HepG2 (cell line): ENCODE data around the gene ARL5B. TPM values are rescaled to one million over a fixed set of nuclear protein-coding genes. Genes with fewer than 3 reads are reported as not detected.

Source experiments
- ATAC-seq: fragments of 200-7000 bp; cut with Tn5 transposase; 3 replicates; pipeline ENCODE4 v1.9.1; 2020; ENCODE audit warnings: mild to moderate bottlenecking, moderate library complexity
- BruUV-seq: library from RNA; stranded (reverse); fragments of 400-500 nt; replicated peaks from 2 replicates; lab custom pipeline; 2021; lab: Mats Ljungman, UMichigan
- CTCF ChIA-PET: fragments of 300-600 bp; formaldehyde crosslinking; extraction: SDS; loops from one replicate; lab custom pipeline; 2021; ENCODE audit warnings: low total read pairs, inconsistent platforms, low intra/inter-chr PET ratio; lab: Yijun Ruan, JAX
- POLR2A ChIA-PET: fragments of 350-600 bp; sonication (Branson Sonifier 250); formaldehyde crosslinking; loops from one replicate; lab custom pipeline; 2020; ENCODE audit warnings: antibody characterized with exemption, inconsistent platforms; lab: Yijun Ruan, JAX
- DNase-seq: peaks from one replicate; pipeline ENCODE4 v3.0.0-alpha.2; 2015; ENCODE audit warnings: low spot score
- FAIRE-seq: peaks from 3 replicates; lab custom pipeline; 2011; peaks lifted over from hg19 to GRCh38; lab: Jason Lieb, UNC
- H2AFZ ChIP-seq: one replicate; pipeline ENCODE4 v1.6.1; 2011; ENCODE audit warnings: low read length, inconsistent platforms
- H3K27ac ChIP-seq: fragments of 300-600 bp; 3 replicates; pipeline ENCODE4 v1.8.0; 2011; ENCODE audit warnings: mixed run types, mild to moderate bottlenecking, mixed read lengths, low read length, inconsistent platforms; ENCODE audit not compliant: insufficient read depth; ENCODE audit errors: extremely low read length
- H3K27me3 ChIP-seq, 2 experiments: fragments of 200-600 bp in 1 of 2; 2 replicates in 1 of 2; 3 replicates in 1 of 2; pipeline versions ENCODE4 v1.6.0 to v1.8.0; 2011; ENCODE audit warnings: low read length in 2 of 2, mild to moderate bottlenecking in 2 of 2, moderate library complexity in 2 of 2, inconsistent platforms in 1 of 2; ENCODE audit not compliant: insufficient read depth in 2 of 2, control insufficient read depth in 1 of 2
- H3K36me3 ChIP-seq, 2 experiments: fragments of 200-600 bp in 1 of 2; replicated peaks in 1 of 2; 2 replicates in 1 of 2; 3 replicates in 1 of 2; pipeline versions ENCODE4 v1.5.1 to v1.8.0; 2011; ENCODE audit warnings: low read length in 2 of 2, inconsistent platforms in 1 of 2; ENCODE audit not compliant: insufficient read depth in 2 of 2, control insufficient read depth in 1 of 2
- H3K4me1 ChIP-seq: 2 replicates; pipeline ENCODE4 v1.5.1; 2012; ENCODE audit warnings: low read length, inconsistent platforms; ENCODE audit not compliant: insufficient read depth
- H3K4me2 ChIP-seq: 2 replicates; pipeline ENCODE4 v1.6.0; 2011; ENCODE audit warnings: low read depth, low read length, inconsistent platforms
- H3K4me3 ChIP-seq, 3 experiments: fragments of 200-600 bp in 1 of 3; sonication (generic), shearing (Covaris generic) in 1 of 3; replicated peaks in 1 of 3; 2 replicates each; pipeline ENCODE4 v1.5.1; 2011 to 2016; ENCODE audit warnings: low read length in 3 of 3, inconsistent platforms in 2 of 3, low read depth in 2 of 3, mild to moderate bottlenecking in 2 of 3, control low read depth in 1 of 3, mixed read lengths in 1 of 3; ENCODE audit not compliant: insufficient read depth in 1 of 3
- H3K79me2 ChIP-seq: one replicate; pipeline ENCODE4 v1.6.1; 2011; ENCODE audit warnings: low read length, inconsistent platforms; ENCODE audit not compliant: insufficient read depth
- H3K9ac ChIP-seq: 2 replicates; pipeline ENCODE4 v1.6.0; 2011; ENCODE audit warnings: mild to moderate bottlenecking, low read depth, low read length, inconsistent platforms; ENCODE audit not compliant: insufficient read depth
- H3K9me3 ChIP-seq: 2 replicates; pipeline ENCODE4 v1.5.1; 2012; ENCODE audit warnings: mild to moderate bottlenecking, low read length
- H4K20me1 ChIP-seq: 2 replicates; pipeline ENCODE4 v1.6.0; 2011; ENCODE audit warnings: inconsistent platforms, mild to moderate bottlenecking, low read length, moderate library complexity; ENCODE audit not compliant: insufficient read depth
- HES4 ChIP-seq: sonication (generic); formaldehyde crosslinking; IDR thresholded peaks from 2 replicates; pipeline ENCODE4 v1.9.0; 2021; ENCODE audit warnings: mild to moderate bottlenecking, missing genetic modification reagents, borderline replicate concordance
- NCOA2 ChIP-seq: sonication (generic); formaldehyde crosslinking; IDR thresholded peaks from 2 replicates; pipeline ENCODE4 v1.8.0; 2022; ENCODE audit warnings: inconsistent platforms
- SPEN ChIP-seq: sonication (generic); formaldehyde crosslinking; IDR thresholded peaks from 2 replicates; pipeline ENCODE4 v1.5.1; 2020; ENCODE audit warnings: low read depth, mild to moderate bottlenecking, missing genetic modification reagents
- ZSCAN22 ChIP-seq: sonication (generic); formaldehyde crosslinking; IDR thresholded peaks from 2 replicates; pipeline ENCODE4 v1.4.0; 2020; ENCODE audit warnings: mild to moderate bottlenecking, missing genetic modification reagents
- WGBS: methylation state at CpG from one replicate; pipeline ENCODE4 v1.1.6; 2017; ENCODE audit warnings: low lambda C conversion rate; 5-methylcytosine and 5-hydroxymethylcytosine counted together
- in situ Hi-C: cut with HindIII; loops from 2 replicates; pipeline ENCODE4 v1.10.0; 2017; ENCODE audit warnings: low pct_unique_long_range_greater_than_20kb; ENCODE audit not compliant: extremely low pct_ligation_motif_present
- intact Hi-C: fragments of 100-400 bp; cut with micrococcal nuclease; formaldehyde crosslinking; loops from one replicate; pipeline ENCODE4 v1.10.0; 2022; ENCODE audit not compliant: unreplicated experiment
- polyA plus RNA-seq, 8 experiments: library from polyadenylated mRNA; depleted of rRNA in 3 of 8; stranded (reverse) in 7 of 8; unstranded in 1 of 8; fragments of >200 nt; fragmentation: Illumina TruSeq in 4 of 8; extraction: Trizol in 4 of 8; gene quantifications; 2 replicates each; pipeline versions ENCODE4 v1.2.1 to v1.2.3, GENCODE V29; 2011 to 2016; ENCODE audit warnings: low read depth in 4 of 8, missing spikeins in 1 of 8, mixed read lengths in 1 of 8; ENCODE audit not compliant: insufficient read depth in 1 of 8
- total RNA-seq, 5 experiments: library from RNA; depleted of rRNA; stranded (reverse); fragments of >200 nt; fragmentation: Illumina TruSeq; extraction: Trizol; gene quantifications; 2 replicates each; pipeline ENCODE4 v1.2.3, GENCODE V29; 2016; ENCODE audit warnings: low read depth in 1 of 5
- TF ChIP-seq, protein P1 (sequence below): sonication (generic); formaldehyde crosslinking; conservative IDR thresholded peaks from 2 replicates; pipeline ENCODE4 v1.8.0; 2022; ENCODE audit warnings: low read depth, missing genetic modification reagents

The ARL5B gene
- total and polyA plus RNA-seq, 2 of the 13 experiments (the other 11 are each of a cell fraction or from before 2014, with no cell fraction given) = 26.6 to 32.7 TPM

DNA sequence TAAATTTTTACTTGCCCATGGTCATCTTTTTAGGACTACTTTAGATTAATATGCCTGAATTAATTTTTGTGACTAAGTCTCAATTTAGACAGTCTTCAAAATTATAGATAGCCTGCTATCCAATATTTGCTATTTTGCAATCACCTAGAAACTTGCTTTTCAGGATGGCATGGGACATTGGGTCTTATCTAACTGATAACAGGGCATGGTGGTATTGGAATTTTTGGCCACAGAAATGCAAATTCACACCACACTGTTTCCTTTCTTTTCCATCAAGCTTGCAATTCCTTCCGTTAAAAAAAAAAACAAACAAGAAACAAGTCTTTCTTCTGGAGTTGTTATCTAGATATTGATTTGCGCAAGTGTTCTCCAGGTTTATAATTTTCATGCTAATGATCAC is 8.8 kb downstream of the ARL5B start:
- POLR2A ChIA-PET = interaction anchor here (1.9 kb wide), 1 partner anchor 9 kb away, joined by 5 read pairs; the partner anchor contains the start of gene ARL5B
- in situ Hi-C loops = loop anchor here (25.0 kb wide), 1 partner anchor 1006 kb away; no protein-coding TSS in a partner anchor

GRCh38 chr10:18675086-18675801 is 16.0 kb downstream of the ARL5B start:
- no peak for FAIRE-seq
- intact Hi-C loops = no loop called here

More for the DNA sequence above, 8.8 kb downstream of the ARL5B start:
- Histone ChIP-seq H3K36me3 (peaks cover 14 to 47% of the 10 kb centered on the region in 2 experiments), H4K20me1 (peaks cover 49% of the 10 kb centered on the region), H2AFZ (no peak overlapping the region), H3K9ac (no peak overlapping the region), H3K9me3 (no peaks in the 10 kb centered on the region), H3K79me2 (peaks cover 64% of the 10 kb centered on the region), H3K27me3 (no peaks in the 10 kb centered on the region), H3K4me2 (no peak overlapping the region), H3K27ac (no peak overlapping the region), H3K4me3 (no peak overlapping the region), H3K4me1 (peaks cover 49% of the 10 kb centered on the region)
- FAIRE-seq = no peak
- intact Hi-C loops = no loop called here
- 95% methylated on average over 2 of the region's 2 CpGs for WGBS
- CTCF ChIA-PET = no interaction called here
- no TSS peak for BruUV-seq
- no peak for DNase-seq
- no peak for ATAC-seq
- TF ChIP-seq, protein P1, sequence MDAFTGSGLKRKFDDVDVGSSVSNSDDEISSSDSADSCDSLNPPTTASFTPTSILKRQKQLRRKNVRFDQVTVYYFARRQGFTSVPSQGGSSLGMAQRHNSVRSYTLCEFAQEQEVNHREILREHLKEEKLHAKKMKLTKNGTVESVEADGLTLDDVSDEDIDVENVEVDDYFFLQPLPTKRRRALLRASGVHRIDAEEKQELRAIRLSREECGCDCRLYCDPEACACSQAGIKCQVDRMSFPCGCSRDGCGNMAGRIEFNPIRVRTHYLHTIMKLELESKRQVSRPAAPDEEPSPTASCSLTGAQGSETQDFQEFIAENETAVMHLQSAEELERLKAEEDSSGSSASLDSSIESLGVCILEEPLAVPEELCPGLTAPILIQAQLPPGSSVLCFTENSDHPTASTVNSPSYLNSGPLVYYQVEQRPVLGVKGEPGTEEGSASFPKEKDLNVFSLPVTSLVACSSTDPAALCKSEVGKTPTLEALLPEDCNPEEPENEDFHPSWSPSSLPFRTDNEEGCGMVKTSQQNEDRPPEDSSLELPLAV (CRISPR knock-in tag) = no peak
- TF ChIP-seq ZSCAN22 (no peak), SPEN (CRISPR knock-in tag) (no peak), HES4 (CRISPR knock-in tag) (no peak)

More at GRCh38 chr10:18675086-18675801, 16.0 kb downstream of the ARL5B start:
- Histone ChIP-seq H3K27ac (no peak overlapping the region), H3K4me1 (no peaks in the 10 kb centered on the region), H3K27me3 (no peaks in the 10 kb centered on the region), H2AFZ (no peak overlapping the region), H3K4me2 (no peak overlapping the region), H3K36me3 (peaks cover 12 to 43% of the 10 kb centered on the region in 2 experiments), H3K79me2 (peaks cover 4% of the 10 kb centered on the region), H3K4me3 (no peak overlapping the region), H4K20me1 (peaks cover 5% of the 10 kb centered on the region; the same call in 1 of the 2 replicates), H3K9ac (no peak overlapping the region), H3K9me3 (no peaks in the 10 kb centered on the region)
- TF ChIP-seq NCOA2 (CRISPR knock-in tag) = no peak
- ATAC-seq (no peak), DNase-seq (no peak)
- in situ Hi-C loops = loop anchor here (25.0 kb wide), 1 partner anchor 1112 kb away; no protein-coding TSS in a partner anchor
- ChIA-PET POLR2A (no interaction called here), CTCF (no interaction called here)
- WGBS = 99% methylated on average over 4 of the region's 4 CpGs
- BruUV-seq = no TSS peak
